ENCODE measurements around the gene AMIGO1. TPM values are rescaled to one million over a fixed set of nuclear protein-coding genes. Genes with fewer than 3 reads are reported as not detected.

The AMIGO1 gene
- total and polyA plus RNA-seq, 10 of the 15 experiments (the other 5 are each of a cell fraction or from before 2014, with no cell fraction given), result 0.02 to 0.28 (median 0.08) TPM; not detected in 1

GRCh38 chr1:109499081-109499480 is 10.4 kb downstream of the AMIGO1 start (continued):
- TF ChIP-seq CUX1 (IDR thresholded peaks at IDR 0.05; ENCODE audit: insufficient replicate concordance, low read depth, low read length) (no peak), CHD2 (IDR thresholded peaks at IDR 0.05; ENCODE audit: borderline replicate concordance, low read depth, low read length) (no peak), SUZ12 (IDR thresholded peaks at IDR 0.05; ENCODE audit: unreplicated experiment) (no peak), STAT3 (IDR thresholded peaks at IDR 0.05; ENCODE audit: low read depth, low read length) (no peak), HDGF (IDR thresholded peaks at IDR 0.05) (no peak), ASH2L (IDR thresholded peaks at IDR 0.05; ENCODE audit: borderline replicate concordance, low read depth) (no peak), JUNB (IDR thresholded peaks at IDR 0.05) (no peak)
